ENCODE data around the gene PARD6G. TPM values are rescaled to one million over a fixed set of nuclear protein-coding genes. Genes with fewer than 3 reads are reported as not detected.
A peak's percentile ranks its signal among the peaks of the same experiment; 100 is the strongest.

PARD6G gene
- total and polyA plus RNA-seq, 2 experiments from 2014 or later = 8.2 to 11.8 TPM

- Histone ChIP-seq H2AFZ (peak overlapping the region; percentile 41), H3K4me1 (ENCODE audit: insufficient read depth) (peaks cover 13% of the 10 kb centered on the region)
- WGBS (ENCODE audit: low lambda C conversion rate, missing lambda C conversion rate) = 6% methylated on average over 7 of the region's 34 CpGs
Measured at GRCh38 chr18:80109676-80110078, 137.6 kb downstream of the PARD6G start.

GRCh38 chr18:80108739-80109675 is 138.3 kb downstream of the PARD6G start, which contains the start of gene ADNP2:
Gene ADNP2, plus strand, starts transcription at chr18:80109262. Its CDS starts 8,281 bp downstream, at chr18:80117543.
- TF ChIP-seq EZH2 (IDR thresholded peaks at IDR 0.05; ENCODE audit: borderline replicate concordance) = no peak
- TF ChIP-seq CTCF (IDR thresholded peaks at IDR 0.05; ENCODE audit: poor library complexity) = no peak
- no peak for TF ChIP-seq EZH2phosphoT487 (IDR thresholded peaks at IDR 0.05; ENCODE audit: low read depth, severe bottlenecking, unreplicated experiment)
- Histone ChIP-seq H3K9me3 (ENCODE audit: low read depth) (no peaks in the 10 kb centered on the region), H2AFZ (peak within 1 kb of the TSS; percentile 41), H3K27ac (peak within 1 kb of the TSS; percentile 91), H3K4me3 (peak within 1 kb of the TSS; percentile 86), H3K4me1 (ENCODE audit: insufficient read depth) (peaks cover 13% of the 10 kb centered on the region), H3K9me2 (replicated peaks; ENCODE audit: insufficient read depth) (no peaks in the 10 kb centered on the region), H3K36me3 (replicated peaks; ENCODE audit: insufficient read depth, low read depth) (no peaks in the 10 kb centered on the region), H3K4me2 (peak within 1 kb of the TSS; percentile 90), H3K27me3 (no peaks in the 10 kb centered on the region), H3K79me2 (peaks cover 40% of the 10 kb centered on the region), H4K20me1 (ENCODE audit: insufficient read depth, poor library complexity, severe bottlenecking) (peaks cover 37% of the 10 kb centered on the region)
- peak; percentile 96 for DNase-seq (ENCODE audit: low spot score)
- 15% methylated on average over 15 of the region's 76 CpGs for WGBS (ENCODE audit: low lambda C conversion rate, missing lambda C conversion rate)

More at GRCh38 chr18:80109676-80110078, 137.6 kb downstream of the PARD6G start:
- no peaks in the 10 kb centered on the region for H3K9me3 ChIP-seq (ENCODE audit: low read depth)
- peaks cover 47% of the 10 kb centered on the region for H3K79me2 ChIP-seq
- H3K4me2 ChIP-seq = peak overlapping the region; percentile 90
- H3K27ac ChIP-seq = peak overlapping the region; percentile 91
- H3K27me3 ChIP-seq = no peaks in the 10 kb centered on the region
- peak; percentile 64 for DNase-seq (ENCODE audit: low spot score)
- H3K36me3 ChIP-seq (replicated peaks; ENCODE audit: insufficient read depth, low read depth) = no peaks in the 10 kb centered on the region
- no peaks in the 10 kb centered on the region for H3K9me2 ChIP-seq (replicated peaks; ENCODE audit: insufficient read depth)
- peaks cover 37% of the 10 kb centered on the region for H4K20me1 ChIP-seq (ENCODE audit: insufficient read depth, poor library complexity, severe bottlenecking)
- peak overlapping the region; percentile 86 for H3K4me3 ChIP-seq
- TF ChIP-seq CTCF (IDR thresholded peaks at IDR 0.05; ENCODE audit: poor library complexity) (no peak), EZH2phosphoT487 (IDR thresholded peaks at IDR 0.05; ENCODE audit: low read depth, severe bottlenecking, unreplicated experiment) (no peak), EZH2 (IDR thresholded peaks at IDR 0.05; ENCODE audit: borderline replicate concordance) (no peak)

- H3K79me2 ChIP-seq = peaks cover 32% of the 10 kb centered on the region
- WGBS (ENCODE audit: low lambda C conversion rate, missing lambda C conversion rate) = 96% methylated on average over 23 of the region's 23 CpGs
- H3K9me3 ChIP-seq (ENCODE audit: low read depth) = no peaks in the 10 kb centered on the region
- H3K27ac ChIP-seq = peak overlapping the region; percentile 91
- no peaks in the 10 kb centered on the region for H3K27me3 ChIP-seq
- DNase-seq (ENCODE audit: low spot score) = no peak
- H4K20me1 ChIP-seq (ENCODE audit: insufficient read depth, poor library complexity, severe bottlenecking) = peaks cover 30% of the 10 kb centered on the region
- no peak for TF ChIP-seq EZH2 (IDR thresholded peaks at IDR 0.05; ENCODE audit: borderline replicate concordance)
- no peak for TF ChIP-seq EZH2phosphoT487 (IDR thresholded peaks at IDR 0.05; ENCODE audit: low read depth, severe bottlenecking, unreplicated experiment)
- no peak for TF ChIP-seq CTCF (IDR thresholded peaks at IDR 0.05; ENCODE audit: poor library complexity)
- H3K36me3 ChIP-seq (replicated peaks; ENCODE audit: insufficient read depth, low read depth) = no peaks in the 10 kb centered on the region
- no peak overlapping the region for H3K4me3 ChIP-seq
- H3K4me1 ChIP-seq (ENCODE audit: insufficient read depth) = peaks cover 13% of the 10 kb centered on the region
- H3K9me2 ChIP-seq (replicated peaks; ENCODE audit: insufficient read depth) = no peaks in the 10 kb centered on the region
- H3K4me2 ChIP-seq = no peak overlapping the region
- H2AFZ ChIP-seq = no peak overlapping the region
Measured at GRCh38 chr18:80108121-80108536, 139.2 kb downstream of the PARD6G start.
